ENCODE results near the gene RSPH1. TPM values are rescaled to one million over a fixed set of nuclear protein-coding genes. Genes with fewer than 3 reads are reported as not detected.

The RSPH1 gene
- total and polyA plus RNA-seq, 2 of the 8 experiments (the other 6 are each of a cell fraction or from before 2014, with no cell fraction given): 0.24 TPM; not detected in 1

DNA sequence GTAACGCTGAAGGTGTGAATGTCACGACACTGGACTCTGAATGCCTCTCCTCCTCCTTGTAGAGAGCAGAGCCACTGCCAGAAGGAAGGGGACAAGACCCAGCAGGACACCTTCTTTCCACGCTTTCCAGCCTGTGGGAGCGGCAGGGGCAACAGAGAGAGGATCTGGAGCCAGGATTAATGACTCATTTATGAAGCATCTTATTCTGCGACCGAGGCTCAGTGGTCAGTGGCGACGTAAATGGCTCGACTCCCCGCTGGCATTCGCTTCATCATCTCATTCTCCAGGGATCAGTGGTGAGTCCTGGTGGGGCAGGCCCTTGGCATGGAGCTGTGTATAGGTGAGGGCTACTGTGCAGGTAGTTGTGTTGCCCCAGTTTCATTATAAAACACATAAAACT lies 22.2 kb upstream of the RSPH1 start:
- Histone ChIP-seq H3K4me1 (replicated peaks in 1 of 4; ENCODE audit: control insufficient read depth in 3 of 4, insufficient read depth in 4 of 4, low read length in 3 of 4) (peaks cover 8 to 15% (median 11%) of the 10 kb centered on the region in 4 experiments), H2BK120ac (replicated peaks; ENCODE audit: low read depth, low read length) (no peak overlapping the region), H3K14ac (ENCODE audit: insufficient read length) (no peak overlapping the region), H2BK15ac (ENCODE audit: low read length) (no peak overlapping the region), H3K18ac (ENCODE audit: extremely low read depth, low read length) (no peak overlapping the region), H3K56ac (replicated peaks; ENCODE audit: insufficient read length, low read depth, low read length) (no peak overlapping the region), H4K5ac (ENCODE audit: insufficient read length, low read depth, low read length) (no peak overlapping the region), H4K91ac (replicated peaks; ENCODE audit: insufficient read length, low read length) (no peak overlapping the region), H4K8ac (ENCODE audit: extremely low read depth, insufficient read depth, low read length) (no peak overlapping the region; the same call in 1 of the 2 replicates), H3K79me2 (ENCODE audit: control insufficient read depth in 1 of 2, insufficient read depth in 2 of 2, low read length in 2 of 2) (peaks cover 0 to 21% of the 10 kb centered on the region in 2 experiments; a peak in 2 of 4 replicates), H3K9me3 (ENCODE audit: insufficient read depth in 2 of 2, low read depth in 1 of 2, low read length in 1 of 2) (no peaks in the 10 kb centered on the region), H2AK5ac (ENCODE audit: low read depth, low read length) (no peak overlapping the region), H2BK20ac (ENCODE audit: low read length) (0 out of 2 replicates have a peak overlapping the region, but pooled peaks have one; percentile 17), H3K79me1 (ENCODE audit: low read depth, low read length) (no peaks in the 10 kb centered on the region; the same call in 1 of the 2 replicates), H3K23ac (ENCODE audit: insufficient read length) (no peak overlapping the region), H3K27ac (ENCODE audit: low read depth, low read length) (no peak overlapping the region), H3K4me3 (ENCODE audit: extremely low read depth in 1 of 4, insufficient read depth in 2 of 4, low read depth in 3 of 4, low read length in 4 of 4) (no peak overlapping the region), H2AFZ (ENCODE audit: low read length) (no peak overlapping the region), H3K36me3 (ENCODE audit: control insufficient read depth in 2 of 4, insufficient read depth in 4 of 4, low read length in 3 of 4) (peaks cover 0 to 29% (median 18%) of the 10 kb centered on the region in 4 experiments), H3K4ac (replicated peaks; ENCODE audit: insufficient read length, low read depth, low read length) (no peak overlapping the region), H2BK5ac (ENCODE audit: low read depth, low read length) (no peak overlapping the region), H3K4me2 (ENCODE audit: insufficient read depth in 1 of 2, low read depth in 2 of 2, low read length in 2 of 2) (no peak overlapping the region), H3K27me3 (replicated peaks in 1 of 4; ENCODE audit: control insufficient read depth in 3 of 4, extremely low read depth in 1 of 4, insufficient read depth in 3 of 4, low read length in 3 of 4) (peaks cover 0 to 2% (median under 1%) of the 10 kb centered on the region in 4 experiments; a peak in 1 of 7 replicates), H3K23me2 (ENCODE audit: low read depth, low read length) (no peaks in the 10 kb centered on the region; the same call in 1 of the 2 replicates), H3K9ac (replicated peaks in 1 of 4; ENCODE audit: extremely low read depth in 1 of 4, low read depth in 3 of 4, low read length in 3 of 4) (no peak overlapping the region), H2BK12ac (ENCODE audit: low read depth, low read length) (no peak overlapping the region), H4K20me1 (replicated peaks in 1 of 2; ENCODE audit: control insufficient read depth in 1 of 2, insufficient read depth in 2 of 2, low read length in 2 of 2) (no peaks in the 10 kb centered on the region)
- 96% methylated on average over 11 of the region's 11 CpGs; no CpG with 5 or more reads in 1 of the 2 experiments for WGBS, 2 experiments (ENCODE audit: extremely low coverage in 1 of 2, insufficient coverage in 1 of 2, insufficient read length in 1 of 2, insufficient replicate concordance in 2 of 2, low coverage in 1 of 2, low lambda C conversion rate in 2 of 2, missing lambda C conversion rate in 1 of 2)
- DNase-seq (ENCODE audit: low read depth in 1 of 2, low spot score in 2 of 2): no peak
- no peak for FAIRE-seq
- CTCF ChIA-PET (ENCODE audit: partially characterized antibody): no interaction called here
- no peak for TF ChIP-seq SIRT6 (IDR thresholded peaks at IDR 0.05; ENCODE audit: low read length)
- TF ChIP-seq HDAC2 (IDR thresholded peaks at IDR 0.05; ENCODE audit: borderline replicate concordance in 1 of 2, low read depth in 2 of 2, low read length in 2 of 2): no peak
- TF ChIP-seq NANOG (IDR thresholded peaks at IDR 0.05; ENCODE audit: insufficient read depth, low read depth, low read length, poor library complexity, severe bottlenecking): no peak
- POLR2A ChIA-PET (ENCODE audit: partially characterized antibody): no interaction called here

Measured in H1 (cell line).